Liver (tissue), 9 donors: ENCODE data around the gene TMTC4. TPM values are rescaled to one million over a fixed set of nuclear protein-coding genes. Genes with fewer than 3 reads are reported as not detected.
A peak's percentile ranks its signal among the peaks of the same experiment; 100 is the strongest.

Source experiments
- DNase-seq: peaks from one replicate; pipeline ENCODE4 v3.0.0-alpha.2; 2017; ENCODE audit warnings: low spot score
- H3K27ac ChIP-seq, 2 donors: one replicate each; pipeline ENCODE4 v1.7.0; 2013; ENCODE audit warnings: inconsistent platforms in 2 of 2, low read length in 2 of 2, control low read depth in 1 of 2, low read depth in 1 of 2, mild to moderate bottlenecking in 1 of 2
- H3K27me3 ChIP-seq, 4 donors: one replicate each; pipeline versions ENCODE4 v1.6.1 to v1.7.0; 2013; ENCODE audit warnings: low read length in 3 of 4, inconsistent platforms in 1 of 4, mild to moderate bottlenecking in 1 of 4, moderate library complexity in 1 of 4; ENCODE audit not compliant: control insufficient read depth in 4 of 4, insufficient read depth in 4 of 4
- H3K36me3 ChIP-seq, 4 donors: one replicate each; pipeline versions ENCODE4 v1.6.1 to v1.7.0; 2013; ENCODE audit warnings: low read length in 3 of 4, mild to moderate bottlenecking in 3 of 4, low read depth in 1 of 4, moderate library complexity in 1 of 4; ENCODE audit not compliant: control insufficient read depth in 4 of 4, insufficient read depth in 3 of 4
- H3K4me1 ChIP-seq, 4 donors: one replicate each; pipeline versions ENCODE4 v1.6.1 to v1.7.0; 2013; ENCODE audit warnings: low read length in 3 of 4, mild to moderate bottlenecking in 3 of 4, moderate library complexity in 1 of 4; ENCODE audit not compliant: control insufficient read depth in 4 of 4, insufficient read depth in 4 of 4
- H3K4me3 ChIP-seq, 3 donors: one replicate each; pipeline versions ENCODE4 v1.6.1 to v1.7.0; 2013; ENCODE audit warnings: low read length in 3 of 3, control low read depth in 1 of 3, low read depth in 1 of 3, mild to moderate bottlenecking in 1 of 3
- H3K9ac ChIP-seq, 2 donors: one replicate each; pipeline ENCODE4 v1.7.0; 2013; ENCODE audit warnings: low read length in 2 of 2, mild to moderate bottlenecking in 2 of 2, moderate library complexity in 2 of 2, control low read depth in 1 of 2, low read depth in 1 of 2
- H3K9me3 ChIP-seq, 4 donors: one replicate each; pipeline versions ENCODE4 v1.6.1 to v1.7.0; 2013; ENCODE audit warnings: low read length in 3 of 4; ENCODE audit not compliant: control insufficient read depth in 4 of 4
- ATF3 ChIP-seq: IDR thresholded peaks from 2 replicates; pipeline ENCODE4 v1.6.1; 2016; ENCODE audit warnings: antibody characterized with exemption
- EGR1 ChIP-seq, 2 donors: IDR thresholded peaks; 2 replicates each; pipeline ENCODE4 v1.6.1; 2016 to 2018; ENCODE audit warnings: antibody characterized with exemption in 2 of 2, low read depth in 2 of 2
- FOXA2 ChIP-seq: IDR thresholded peaks from 2 replicates; pipeline ENCODE4 v1.6.1; 2016; ENCODE audit warnings: antibody characterized with exemption
- GABPA ChIP-seq, 2 donors: IDR thresholded peaks in 1 of 2; conservative IDR thresholded peaks in 1 of 2; 2 replicates each; pipeline ENCODE4 v1.6.1; 2016; ENCODE audit warnings: antibody characterized with exemption in 2 of 2, mild to moderate bottlenecking in 1 of 2, moderate library complexity in 1 of 2
- HNF4A ChIP-seq, 2 donors: conservative IDR thresholded peaks; 2 replicates each; pipeline ENCODE4 v1.6.1; 2016; ENCODE audit warnings: antibody characterized with exemption in 2 of 2, mild to moderate bottlenecking in 2 of 2
- HNF4G ChIP-seq: IDR thresholded peaks from 2 replicates; pipeline ENCODE4 v1.6.1; 2016; ENCODE audit warnings: antibody characterized with exemption
- RAD21 ChIP-seq, 2 donors: IDR thresholded peaks; 2 replicates each; pipeline ENCODE4 v1.6.1; 2016; ENCODE audit warnings: antibody characterized with exemption in 2 of 2, mild to moderate bottlenecking in 2 of 2
- REST ChIP-seq: IDR thresholded peaks from 2 replicates; pipeline ENCODE4 v1.6.1; 2016; ENCODE audit warnings: antibody characterized with exemption, mild to moderate bottlenecking
- RXRA ChIP-seq, 2 donors: IDR thresholded peaks; 2 replicates each; pipeline ENCODE4 v1.6.1; 2017 to 2018; ENCODE audit warnings: antibody characterized with exemption in 2 of 2, mild to moderate bottlenecking in 1 of 2
- YY1 ChIP-seq: IDR thresholded peaks from 2 replicates; pipeline ENCODE4 v1.6.1; 2016; ENCODE audit warnings: antibody characterized with exemption, mild to moderate bottlenecking
- WGBS: extraction: QIAGEN DNeasy Blood & Tissue Kit; methylation state at CpG from one replicate; pipeline ENCODE4 v1.1.7; 2013; 5-methylcytosine and 5-hydroxymethylcytosine counted together
- polyA plus RNA-seq, 2 donors: library from polyadenylated mRNA; stranded (reverse) in 1 of 2; unstranded in 1 of 2; fragments of 200-250 nt in 1 of 2; fragments of >200 nt in 1 of 2; fragmentation: Nextera tagmentation in 1 of 2; extraction: Ambion mirVana in 1 of 2; gene quantifications; one replicate each; pipeline versions ENCODE4 v1.2.1 to v1.2.3, GENCODE V29; 2013 to 2015
- total RNA-seq, 2 donors: library from RNA; depleted of rRNA; stranded (reverse); fragments of >200 nt; gene quantifications; one replicate each; pipeline ENCODE4 v1.2.3, GENCODE V29; 2014
- donor health status: healthy.
- donor health status: healthy.
- donor health status: healthy.
- donor health status: healthy.
- donor health status: healthy.

Gene TMTC4
- total and polyA plus RNA-seq, 4 donors, result 7.3 to 26.4 (median 12.3) TPM

- Histone ChIP-seq H3K36me3 (peaks cover 0 to 1% (median 0%) of the 10 kb centered on the region in 4 donors), H3K27ac (no peak overlapping the region), H3K4me3 (no peak overlapping the region), H3K4me1 (peaks cover 3 to 13% (median 8%) of the 10 kb centered on the region in 4 donors), H3K27me3 (no peaks in the 10 kb centered on the region), H3K9ac (no peak overlapping the region), H3K9me3 (peaks cover 0 to 2% (median 0%) of the 10 kb centered on the region in 4 donors)
- 98% methylated on average over 7 of the region's 7 CpGs for WGBS
- TF ChIP-seq FOXA2, result no peak
- TF ChIP-seq HNF4G, result no peak
- TF ChIP-seq RAD21 (IDR thresholded peaks at IDR 0.05), result no peak
- no peak for TF ChIP-seq RXRA (IDR thresholded peaks at IDR 0.05)
- TF ChIP-seq REST, result no peak
- no peak for TF ChIP-seq GABPA (IDR thresholded peaks at IDR 0.05 in 1 of 2, conservative IDR thresholded peaks at IDR 0.05 in 1 of 2)
- DNase-seq, result peak; percentile 37
Measured at GRCh38 chr13:100601716-100602115, 72.9 kb downstream of the TMTC4 start.

- TF ChIP-seq EGR1 (IDR thresholded peaks at IDR 0.05; ENCODE audit: low read depth in 2 of 2), result no peak
- TF ChIP-seq RAD21 (IDR thresholded peaks at IDR 0.05), result no peak
- TF ChIP-seq YY1, result no peak
- no peak for TF ChIP-seq ATF3
- TF ChIP-seq GABPA (IDR thresholded peaks at IDR 0.05 in 1 of 2, conservative IDR thresholded peaks at IDR 0.05 in 1 of 2), result no peak
- TF ChIP-seq HNF4A (conservative IDR thresholded peaks at IDR 0.05), result peak; percentile 8 to 17
- TF ChIP-seq RXRA (IDR thresholded peaks at IDR 0.05), result peak; percentile 63 to 68
- no peak for TF ChIP-seq HNF4G
- WGBS, result 38% methylated on average over 6 of the region's 6 CpGs
Measured at GRCh38 chr13:100600915-100601314, 73.7 kb downstream of the TMTC4 start.

GRCh38 chr13:100600461-100600860 lies 74.1 kb downstream of the TMTC4 start:
- TF ChIP-seq HNF4A (conservative IDR thresholded peaks at IDR 0.05), result no peak
- Histone ChIP-seq H3K4me3 (no peak overlapping the region), H3K4me1 (peaks cover 3 to 13% (median 8%) of the 10 kb centered on the region in 4 donors), H3K27me3 (no peaks in the 10 kb centered on the region), H3K9ac (no peak overlapping the region), H3K9me3 (peaks cover 0 to 2% (median 0%) of the 10 kb centered on the region in 4 donors), H3K27ac (no peak overlapping the region), H3K36me3 (no peaks in the 10 kb centered on the region)
- no peak for DNase-seq
- WGBS, result 96% methylated on average over 6 of the region's 6 CpGs

More at GRCh38 chr13:100600915-100601314, 73.7 kb downstream of the TMTC4 start:
- no peaks in the 10 kb centered on the region for H3K36me3 ChIP-seq
- H3K9ac ChIP-seq, result no peak overlapping the region
- H3K27me3 ChIP-seq, result no peaks in the 10 kb centered on the region
- H3K9me3 ChIP-seq, result peaks cover 0 to 2% (median 0%) of the 10 kb centered on the region in 4 donors
- H3K27ac ChIP-seq, result no peak overlapping the region
- H3K4me3 ChIP-seq, result no peak overlapping the region
- DNase-seq, result peak; percentile 46
- peaks cover 3 to 13% (median 8%) of the 10 kb centered on the region in 4 donors for H3K4me1 ChIP-seq
